ENCODE data around the gene TBC1D9.

TBC1D9 gene

DNA sequence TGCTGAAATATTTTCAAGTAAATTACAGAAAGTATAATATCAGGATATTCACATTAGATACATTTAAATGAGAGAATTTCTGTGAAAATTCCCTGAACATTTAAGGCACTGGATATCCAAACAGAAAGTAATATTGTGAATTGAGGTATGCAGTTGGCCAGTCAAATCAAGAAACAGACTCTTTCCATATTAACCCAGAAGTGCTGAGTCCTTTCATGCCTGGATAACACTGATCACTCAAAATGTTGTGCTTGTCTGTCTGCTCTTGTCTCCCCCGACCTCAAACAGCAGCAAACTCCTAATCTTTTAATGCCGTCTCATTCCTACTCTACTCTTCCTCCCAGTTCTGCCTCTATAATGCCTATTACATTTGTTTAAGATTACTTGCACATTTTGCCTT is 51.2 kb downstream of the TBC1D9 start:
- TF ChIP-seq MZF1 (tag by site-specific recombination; IDR thresholded peaks at IDR 0.05; ENCODE audit: borderline replicate concordance) (no peak), ZBTB1 (tag by site-specific recombination; IDR thresholded peaks at IDR 0.05) (no peak), ZNF324 (tag by site-specific recombination; IDR thresholded peaks at IDR 0.05) (no peak), ZBTB8A (tag by site-specific recombination; IDR thresholded peaks at IDR 0.05) (no peak), KLF8 (tag by site-specific recombination; IDR thresholded peaks at IDR 0.05) (no peak), ZNF112 (tag by site-specific recombination; IDR thresholded peaks at IDR 0.05) (no peak), ZNF692 (tag by site-specific recombination; IDR thresholded peaks at IDR 0.05) (no peak), ZNF211 (tag by site-specific recombination; IDR thresholded peaks at IDR 0.05; ENCODE audit: low read depth) (no peak), ZFP3 (tag by site-specific recombination; IDR thresholded peaks at IDR 0.05; ENCODE audit: low read depth) (no peak)
- TF ChIP-seq, protein P1, sequence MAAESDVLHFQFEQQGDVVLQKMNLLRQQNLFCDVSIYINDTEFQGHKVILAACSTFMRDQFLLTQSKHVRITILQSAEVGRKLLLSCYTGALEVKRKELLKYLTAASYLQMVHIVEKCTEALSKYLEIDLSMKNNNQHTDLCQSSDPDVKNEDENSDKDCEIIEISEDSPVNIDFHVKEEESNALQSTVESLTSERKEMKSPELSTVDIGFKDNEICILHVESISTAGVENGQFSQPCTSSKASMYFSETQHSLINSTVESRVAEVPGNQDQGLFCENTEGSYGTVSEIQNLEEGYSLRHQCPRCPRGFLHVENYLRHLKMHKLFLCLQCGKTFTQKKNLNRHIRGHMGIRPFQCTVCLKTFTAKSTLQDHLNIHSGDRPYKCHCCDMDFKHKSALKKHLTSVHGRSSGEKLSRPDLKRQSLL (tag by site-specific recombination; IDR thresholded peaks at IDR 0.05) = no peak
- TF ChIP-seq, protein P2, sequence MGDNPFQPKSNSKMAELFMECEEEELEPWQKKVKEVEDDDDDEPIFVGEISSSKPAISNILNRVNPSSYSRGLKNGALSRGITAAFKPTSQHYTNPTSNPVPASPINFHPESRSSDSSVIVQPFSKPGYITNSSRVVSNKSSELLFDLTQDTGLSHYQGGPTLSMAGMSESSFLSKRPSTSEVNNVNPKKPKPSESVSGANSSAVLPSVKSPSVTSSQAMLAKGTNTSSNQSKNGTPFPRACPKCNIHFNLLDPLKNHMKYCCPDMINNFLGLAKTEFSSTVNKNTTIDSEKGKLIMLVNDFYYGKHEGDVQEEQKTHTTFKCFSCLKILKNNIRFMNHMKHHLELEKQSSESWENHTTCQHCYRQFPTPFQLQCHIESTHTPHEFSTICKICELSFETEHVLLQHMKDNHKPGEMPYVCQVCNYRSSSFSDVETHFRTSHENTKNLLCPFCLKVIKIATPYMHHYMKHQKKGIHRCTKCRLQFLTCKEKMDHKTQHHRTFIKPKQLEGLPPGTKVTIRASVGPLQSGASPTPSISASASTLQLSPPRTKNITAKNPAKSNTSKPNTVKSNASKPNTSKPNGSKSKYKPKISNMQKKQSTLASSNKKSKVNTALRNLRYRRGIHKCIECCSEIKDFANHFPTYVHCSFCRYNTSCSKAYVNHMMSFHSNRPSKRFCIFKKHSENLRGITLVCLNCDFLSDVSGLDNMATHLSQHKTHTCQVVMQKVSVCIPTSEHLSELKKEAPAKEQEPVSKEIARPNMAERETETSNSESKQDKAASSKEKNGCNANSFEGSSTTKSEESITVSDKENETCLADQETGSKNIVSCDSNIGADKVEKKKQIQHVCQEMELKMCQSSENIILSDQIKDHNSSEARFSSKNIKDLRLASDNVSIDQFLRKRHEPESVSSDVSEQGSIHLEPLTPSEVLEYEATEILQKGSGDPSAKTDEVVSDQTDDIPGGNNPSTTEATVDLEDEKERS (tag by site-specific recombination; IDR thresholded peaks at IDR 0.05) = no peak
- no peak overlapping the region for H3K27ac ChIP-seq (ENCODE audit: extremely low read depth, low read depth, low read length)
- H3K4me3 ChIP-seq (ENCODE audit: low read depth, low read length) = no peak overlapping the region
- ChIA-PET POLR2A (no interaction called here), CTCF (no interaction called here)
- H3K9me3 ChIP-seq (ENCODE audit: control insufficient read depth, insufficient read depth, low read depth, low read length) = no peaks in the 10 kb centered on the region
- peaks cover 0 to 10% of the 10 kb centered on the region in 2 experiments; a peak in 2 of 3 replicates for H3K36me3 ChIP-seq (ENCODE audit: control insufficient read depth in 2 of 2, insufficient read depth in 1 of 2, low read length in 2 of 2)
- H3K4me1 ChIP-seq (ENCODE audit: control insufficient read depth, insufficient read depth, low read length) = no peaks in the 10 kb centered on the region; the same call in 1 of the 2 replicates

DNA sequence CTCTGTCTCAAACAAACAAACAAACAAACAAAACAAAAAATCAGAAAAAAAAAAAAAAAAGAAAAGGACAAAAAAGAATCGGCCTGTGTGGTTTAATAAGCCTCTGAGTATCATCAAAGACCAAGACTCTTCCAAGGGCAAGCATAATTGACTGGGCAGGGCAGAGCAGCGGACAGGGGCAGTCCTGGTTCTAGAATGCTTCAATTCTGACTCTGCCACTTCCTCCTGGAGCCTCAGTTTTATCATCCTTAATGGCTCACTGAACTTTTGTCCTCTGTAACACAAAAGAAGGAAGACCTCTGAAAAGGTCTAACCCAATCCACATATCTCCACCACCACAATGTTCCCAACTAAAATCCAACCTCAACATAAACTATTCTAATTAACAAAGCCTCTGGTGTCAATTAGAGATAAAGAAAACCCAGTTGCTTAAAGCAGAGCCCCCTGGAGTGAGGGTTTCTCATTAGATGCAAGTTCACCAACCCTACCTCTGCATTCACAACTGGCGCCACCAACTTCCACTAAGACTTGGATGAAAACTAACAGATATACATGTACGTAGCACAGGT is 51.7 kb downstream of the TBC1D9 start:
- no peak for TF ChIP-seq ZNF140 (tag by site-specific recombination; IDR thresholded peaks at IDR 0.05)
- no peak for TF ChIP-seq TRIM28 (IDR thresholded peaks at IDR 0.05; ENCODE audit: borderline replicate concordance, low read length)
- no peak for TF ChIP-seq ZBTB8A (tag by site-specific recombination; IDR thresholded peaks at IDR 0.05)
- TF ChIP-seq ZNF664 (tag by site-specific recombination; IDR thresholded peaks at IDR 0.05) = no peak
- TF ChIP-seq, protein P3, sequence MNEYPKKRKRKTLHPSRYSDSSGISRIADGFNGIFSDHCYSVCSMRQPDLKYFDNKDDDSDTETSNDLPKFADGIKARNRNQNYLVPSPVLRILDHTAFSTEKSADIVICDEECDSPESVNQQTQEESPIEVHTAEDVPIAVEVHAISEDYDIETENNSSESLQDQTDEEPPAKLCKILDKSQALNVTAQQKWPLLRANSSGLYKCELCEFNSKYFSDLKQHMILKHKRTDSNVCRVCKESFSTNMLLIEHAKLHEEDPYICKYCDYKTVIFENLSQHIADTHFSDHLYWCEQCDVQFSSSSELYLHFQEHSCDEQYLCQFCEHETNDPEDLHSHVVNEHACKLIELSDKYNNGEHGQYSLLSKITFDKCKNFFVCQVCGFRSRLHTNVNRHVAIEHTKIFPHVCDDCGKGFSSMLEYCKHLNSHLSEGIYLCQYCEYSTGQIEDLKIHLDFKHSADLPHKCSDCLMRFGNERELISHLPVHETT (tag by site-specific recombination; IDR thresholded peaks at IDR 0.05) = no peak
- no peak for TF ChIP-seq ZNF423 (tag by site-specific recombination; IDR thresholded peaks at IDR 0.05)
- no peak for TF ChIP-seq EGR2 (tag by site-specific recombination; IDR thresholded peaks at IDR 0.05; ENCODE audit: low read depth)
- no peak for TF ChIP-seq OVOL3 (tag by site-specific recombination; IDR thresholded peaks at IDR 0.05)
- TF ChIP-seq ZNF837 (tag by site-specific recombination; IDR thresholded peaks at IDR 0.05) = no peak
- TF ChIP-seq ZNF76 (tag by site-specific recombination; IDR thresholded peaks at IDR 0.05; ENCODE audit: borderline replicate concordance, low read depth) = no peak
- peaks cover 0 to 12% of the 10 kb centered on the region in 2 experiments; a peak in 2 of 3 replicates for H3K36me3 ChIP-seq (ENCODE audit: control insufficient read depth in 2 of 2, insufficient read depth in 1 of 2, low read length in 2 of 2)
- POLR2A ChIA-PET = interaction anchor here (0.7 kb wide), 1 partner anchor 21 kb away, joined by 6 read pairs; no protein-coding TSS in a partner anchor
- no peak overlapping the region for H3K4me3 ChIP-seq (ENCODE audit: low read depth, low read length)
- CTCF ChIA-PET = no interaction called here
- no peaks in the 10 kb centered on the region; the same call in 1 of the 2 replicates for H3K4me1 ChIP-seq (ENCODE audit: control insufficient read depth, insufficient read depth, low read length)
- no peaks in the 10 kb centered on the region for H3K9me3 ChIP-seq (ENCODE audit: control insufficient read depth, insufficient read depth, low read depth, low read length)
- no peak overlapping the region for H3K27ac ChIP-seq (ENCODE audit: extremely low read depth, low read depth, low read length)

All from HEK293 (cell line).